ENCODE data around the gene TMPRSS11A.

- TF ChIP-seq POLR2A (IDR thresholded peaks at IDR 0.05), result no peak
- TF ChIP-seq CTCF (IDR thresholded peaks at IDR 0.05), result no peak
These were observed 79.4 kb downstream of the TMPRSS11A start, which contains the start of gene TMPRSS11D for GRCh38 chr4:67883902-67884301.

All from heart left ventricle (tissue), 13 donors.